ENCODE results near the gene TMBIM4.
"Not testable (repeated sequence)": the region's sequence is repeated elsewhere in the genome, so short reads cannot be mapped to it uniquely, and the experiment has no call there.

TMBIM4 gene

GRCh38 chr12:66182956-66183355 lies 13.2 kb upstream of the TMBIM4 start:
- DNase-seq = no peak

- DNase-seq = no peak
Observed at GRCh38 chr12:66176105-66176900, 6.5 kb upstream of the TMBIM4 start.

DNA sequence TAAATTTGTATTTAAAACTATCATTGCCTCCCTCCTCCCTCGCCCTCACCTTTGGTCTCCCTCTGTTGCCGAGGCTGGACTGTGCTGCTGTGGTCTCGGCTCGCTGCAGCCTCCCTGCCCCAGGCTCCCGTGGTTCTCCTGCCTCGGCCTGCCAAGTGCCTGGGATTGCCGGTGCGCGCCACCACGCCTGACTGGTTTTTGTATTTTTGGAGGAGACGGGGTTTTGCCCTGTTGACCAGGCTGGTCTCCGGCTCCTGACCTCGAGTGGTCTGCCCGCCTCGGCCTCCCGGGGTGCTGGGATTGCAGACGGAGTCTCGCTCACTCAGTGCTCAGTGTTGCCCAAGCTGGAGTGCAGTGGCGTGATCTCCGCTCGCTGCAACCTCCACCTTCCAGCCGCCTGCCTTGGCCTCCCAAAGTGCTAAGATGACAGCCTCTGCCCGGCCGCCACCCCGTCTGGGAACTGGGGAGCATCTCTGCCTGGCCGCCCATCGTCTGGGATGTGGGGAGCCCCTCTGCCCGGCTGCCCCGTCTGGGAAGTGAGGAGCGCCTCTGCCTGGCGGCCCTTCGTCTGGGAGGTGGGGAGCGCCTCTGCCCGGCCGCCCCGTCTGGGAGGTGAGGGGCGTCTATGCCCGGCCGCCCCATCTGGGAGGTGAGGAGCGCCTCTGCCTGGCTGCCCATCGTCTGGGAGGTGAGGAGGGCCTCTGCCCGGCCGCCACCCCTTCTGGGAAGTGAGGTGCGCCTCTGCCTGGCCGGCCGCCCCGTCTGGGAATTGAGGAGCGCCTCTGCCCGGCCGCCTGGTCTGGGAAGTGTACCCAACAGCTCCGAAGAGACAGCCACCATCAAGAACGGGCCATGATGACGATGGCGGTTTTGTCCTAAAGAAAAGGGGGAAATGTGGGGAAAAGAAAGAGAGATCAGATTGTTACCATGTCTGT lies 4.9 kb upstream of the TMBIM4 start:
- DNase-seq = not testable (repeated sequence)

DNA sequence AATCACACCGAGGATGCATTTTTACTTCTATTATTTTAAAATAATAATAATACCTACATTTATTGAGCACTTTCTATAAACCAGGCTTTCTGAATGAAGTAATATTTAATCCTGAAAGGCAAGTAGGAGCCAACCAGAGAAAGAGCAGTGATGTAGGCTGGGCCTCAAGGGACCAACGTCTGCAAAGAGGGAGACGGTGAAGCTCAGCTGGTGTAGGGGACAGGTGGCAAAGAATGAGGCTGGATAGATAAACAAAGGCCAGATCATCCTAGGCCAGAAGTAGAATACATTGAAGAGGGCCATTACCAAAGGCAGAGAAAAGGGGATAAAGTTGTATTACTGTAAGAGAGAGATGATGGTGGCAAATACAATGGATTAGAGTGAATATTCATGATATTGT lies 810 bp upstream of the TMBIM4 start:
- DNase-seq = no peak

- no peak for DNase-seq
Observed at GRCh38 chr12:66168410-66168809, 1.4 kb downstream of the TMBIM4 start.

DNA sequence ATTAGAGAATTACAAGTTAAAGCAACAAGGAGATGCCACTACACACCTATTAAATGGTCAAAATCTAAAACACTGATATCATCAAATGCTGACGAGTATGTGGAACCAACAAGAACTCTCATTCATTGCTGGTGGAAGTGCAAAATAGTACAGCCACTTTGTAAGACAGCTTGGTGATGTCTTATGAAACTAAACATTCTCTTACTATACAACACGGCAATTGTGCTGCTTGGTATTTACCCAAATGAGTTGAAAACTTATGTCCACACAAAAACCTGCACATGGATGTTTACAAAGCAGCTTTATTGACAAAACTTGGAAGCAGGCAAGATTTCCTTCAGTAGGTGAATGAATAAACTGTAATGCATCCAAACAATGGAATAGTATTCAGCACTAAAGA lies 3.2 kb downstream of the TMBIM4 start:
- no peak for DNase-seq

DNA sequence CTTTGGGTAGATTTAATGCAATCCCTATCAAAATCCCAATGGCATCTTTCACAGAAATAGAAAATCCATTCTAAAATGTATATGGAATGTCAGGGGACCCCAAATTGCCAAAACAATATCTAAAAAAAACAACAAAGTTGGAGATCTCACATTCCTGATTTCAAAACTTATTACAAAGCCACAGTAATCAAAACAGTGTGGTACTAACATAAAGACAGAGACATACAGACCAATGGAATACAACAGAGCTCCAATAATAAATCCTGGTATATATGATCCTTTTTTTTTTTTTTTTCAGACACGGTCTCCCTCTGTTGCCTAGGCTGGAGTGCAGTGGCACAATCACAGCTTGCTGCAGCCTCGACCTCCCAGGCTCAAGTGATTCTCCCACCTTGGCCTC lies 4.7 kb downstream of the TMBIM4 start:
- DNase-seq = no peak

DNA sequence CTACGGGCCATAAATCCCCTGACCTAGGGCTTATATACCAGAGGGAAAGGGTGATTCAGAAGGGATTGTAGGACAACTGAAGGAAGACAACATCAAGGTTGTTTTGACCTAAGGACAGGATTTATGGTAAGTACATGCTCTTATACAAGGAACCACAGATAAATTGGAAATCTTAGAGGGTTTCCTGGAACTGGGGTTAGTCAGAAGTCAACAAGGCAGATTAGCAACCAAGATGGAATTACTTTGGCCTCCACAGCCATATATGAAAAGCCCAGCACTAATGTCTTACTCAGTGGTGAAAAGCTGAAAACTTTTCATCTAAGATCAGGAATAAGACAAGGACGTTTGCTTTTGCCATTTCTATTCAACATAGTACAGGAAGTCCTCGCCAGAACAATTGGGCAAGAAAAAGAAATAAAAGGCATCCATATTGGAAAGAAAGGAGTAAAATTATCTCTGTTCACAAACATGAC lies 5.4 kb downstream of the TMBIM4 start:
- DNase-seq = peak; percentile 10

- DNase-seq = no peak
Observed at GRCh38 chr12:66163289-66163688, 6.5 kb downstream of the TMBIM4 start.

DNA sequence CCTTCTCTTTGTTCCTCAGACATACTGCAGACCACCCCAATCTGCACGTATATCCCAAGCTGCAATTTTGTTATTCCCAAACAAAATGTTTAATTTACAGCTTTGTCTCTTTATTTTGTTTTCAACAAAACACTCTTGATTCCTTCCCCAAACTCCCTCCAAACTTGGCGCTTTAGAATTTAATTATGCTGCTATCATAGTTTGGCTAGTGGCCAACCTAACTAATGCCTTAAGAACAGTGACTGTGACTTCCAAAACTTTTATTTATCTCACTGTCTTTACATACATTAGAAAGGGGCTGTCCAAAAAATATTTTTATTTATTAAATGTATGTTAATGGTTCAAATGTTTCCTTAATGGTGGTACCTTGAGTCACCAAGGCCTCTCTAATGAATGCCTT lies 7.1 kb downstream of the TMBIM4 start:
- no peak for DNase-seq

DNA sequence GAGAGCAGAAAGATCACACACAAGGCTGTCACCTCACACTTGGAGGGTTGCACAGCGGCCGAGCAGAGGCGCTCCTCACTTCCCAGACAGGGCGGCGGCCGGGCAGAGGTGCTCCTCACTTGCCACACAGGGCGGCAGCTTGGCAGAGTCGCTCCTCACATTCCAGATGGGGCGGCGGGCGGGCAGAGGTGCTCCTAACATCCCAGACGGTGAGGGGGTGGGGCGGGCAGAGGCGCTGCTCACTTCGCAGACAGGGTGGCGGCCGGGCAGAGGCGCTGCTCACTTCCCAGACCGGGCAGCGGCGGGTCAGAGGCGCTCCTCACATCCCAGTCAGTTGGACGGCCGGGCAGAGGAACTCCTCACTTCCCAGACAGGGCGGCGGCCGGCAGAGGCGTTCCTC lies 9.1 kb downstream of the TMBIM4 start:
- no peak for DNase-seq

DNA sequence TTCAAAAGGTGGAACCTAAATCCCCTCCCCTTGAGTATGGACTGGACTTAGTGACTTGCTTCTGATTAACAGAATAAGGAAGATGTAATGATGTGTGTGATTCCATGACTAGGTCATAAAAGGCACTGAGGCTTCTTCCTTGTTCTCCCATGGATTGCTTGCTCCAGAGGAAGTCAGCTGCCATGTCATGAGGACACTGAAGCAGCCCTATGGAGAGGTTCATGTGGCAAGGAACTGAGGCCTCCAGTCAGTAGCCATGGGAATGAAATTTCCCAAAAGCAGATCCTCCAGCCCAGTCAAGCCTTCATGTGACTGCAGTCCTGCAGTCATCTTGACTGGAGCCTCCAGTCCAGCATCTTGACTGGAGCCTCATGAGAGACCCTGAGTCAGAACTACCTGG lies 10.7 kb downstream of the TMBIM4 start:
- no peak for DNase-seq

DNA sequence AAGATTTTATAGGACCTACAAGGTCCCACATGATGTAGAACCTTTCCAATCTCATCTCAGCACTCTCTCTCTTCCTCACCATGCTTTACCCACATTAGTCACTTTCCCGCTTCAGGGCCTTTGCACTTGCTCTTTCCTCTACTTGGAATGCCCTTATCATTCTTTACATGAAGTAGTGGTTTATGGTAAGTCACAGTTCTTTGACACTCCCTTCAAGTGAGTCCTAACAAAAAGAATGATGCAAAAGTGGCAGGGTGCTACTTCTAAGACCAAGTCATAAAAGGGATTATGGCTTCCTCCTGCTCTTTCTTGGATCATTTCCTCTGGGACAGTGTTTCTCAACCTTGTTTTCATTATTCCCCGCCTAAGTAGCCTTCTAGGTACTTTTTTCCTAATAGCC lies 13.1 kb downstream of the TMBIM4 start:
- peak; percentile 20 for DNase-seq

DNA sequence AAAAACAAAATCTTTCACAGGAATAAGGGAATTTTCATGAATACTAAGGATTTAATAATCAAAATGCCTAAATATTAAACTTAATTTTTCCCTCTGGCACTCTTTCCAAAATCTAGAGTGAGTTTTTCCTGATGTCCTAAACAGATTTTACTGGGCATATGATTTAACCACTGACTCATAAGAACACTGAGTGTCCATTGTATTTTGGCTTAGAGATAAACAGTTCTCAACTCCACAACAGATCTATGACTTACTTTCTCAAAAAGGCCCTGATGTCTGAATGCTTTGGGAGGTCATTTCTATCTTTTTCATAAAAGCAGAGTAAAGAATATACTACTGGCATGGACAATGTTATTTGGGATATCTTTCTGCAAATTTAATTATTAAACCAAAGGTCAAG lies 15.0 kb downstream of the TMBIM4 start:
- peak; percentile 41 for DNase-seq

- DNase-seq = peak; percentile 57
Observed at GRCh38 chr12:66152732-66153131, 17.1 kb downstream of the TMBIM4 start.

DNA sequence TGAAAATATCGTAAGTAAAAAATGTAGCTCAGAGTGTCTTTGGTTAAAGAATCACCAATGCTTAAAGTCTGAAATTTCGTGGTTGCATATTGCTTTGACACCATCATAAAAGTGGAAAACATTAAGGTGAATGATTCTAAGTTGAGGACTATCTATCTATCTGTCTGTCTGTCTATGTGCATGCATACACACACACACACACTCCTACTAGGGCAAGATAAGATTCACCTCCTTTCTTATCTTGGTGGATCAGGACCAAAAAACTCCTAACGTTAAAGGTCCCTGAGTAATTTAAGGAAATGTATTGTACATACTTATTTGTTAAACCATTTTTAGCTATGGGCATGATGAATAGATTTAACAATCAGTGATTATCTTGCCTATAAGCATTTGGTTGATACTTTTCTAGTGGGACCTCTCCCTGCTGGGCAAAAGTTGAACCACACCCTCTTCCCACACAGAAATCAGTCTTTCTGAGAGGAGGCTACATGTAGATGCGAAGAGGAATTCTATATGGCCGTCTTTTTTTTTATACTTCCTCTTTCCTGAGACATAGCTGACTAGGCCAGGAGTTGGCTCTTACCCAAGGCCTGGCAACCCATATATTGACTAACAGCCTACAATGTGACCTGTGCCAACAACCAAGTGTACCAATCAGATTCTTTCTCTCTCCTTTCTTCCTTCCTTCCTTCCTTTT lies 19.9 kb downstream of the TMBIM4 start:
- no peak for DNase-seq

DNA sequence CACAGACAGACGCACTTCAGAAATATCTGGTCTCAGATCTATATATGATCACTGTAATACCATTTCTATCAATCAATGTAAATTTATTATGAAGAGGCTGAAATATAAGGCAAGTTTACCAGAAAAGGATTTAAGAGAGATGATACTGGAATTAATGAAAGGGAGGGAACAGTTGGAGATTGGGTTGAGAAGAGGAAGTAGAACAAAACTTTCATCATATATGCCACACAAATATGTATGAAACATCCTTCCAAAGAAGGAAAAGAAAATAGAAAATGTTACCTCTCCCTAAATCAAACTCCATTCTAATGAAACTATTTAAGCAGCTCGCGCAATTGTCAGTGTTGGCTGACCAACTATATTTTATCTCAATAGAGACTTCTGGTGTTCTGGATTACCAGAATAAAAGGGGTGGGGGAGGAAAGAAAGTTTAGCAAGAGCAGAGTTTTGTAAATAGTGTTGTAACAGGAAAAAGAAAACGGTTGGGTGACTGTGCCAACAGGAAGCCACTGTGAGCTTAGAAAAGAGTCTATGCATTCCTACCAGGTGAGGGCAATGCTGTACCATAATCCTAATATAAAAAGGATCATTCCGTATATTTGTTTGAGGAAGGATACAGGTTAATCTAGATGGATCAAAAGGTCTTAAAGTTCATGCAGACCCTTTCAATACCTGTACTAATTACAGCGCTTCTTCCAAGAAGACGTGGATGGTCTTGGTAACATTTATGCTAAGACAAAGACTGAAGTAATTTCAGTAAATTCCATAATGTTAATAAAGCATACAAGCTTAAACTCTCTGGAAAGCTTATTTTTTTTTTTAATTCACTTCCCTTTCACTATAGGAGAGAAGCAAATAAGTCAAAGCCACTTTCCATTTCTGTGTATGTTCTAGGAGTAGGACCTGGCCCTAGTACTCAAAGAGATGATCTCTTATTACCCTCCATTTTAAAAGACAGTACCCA lies 24.7 kb downstream of the TMBIM4 start:
- peak; percentile 76 for DNase-seq

DNA sequence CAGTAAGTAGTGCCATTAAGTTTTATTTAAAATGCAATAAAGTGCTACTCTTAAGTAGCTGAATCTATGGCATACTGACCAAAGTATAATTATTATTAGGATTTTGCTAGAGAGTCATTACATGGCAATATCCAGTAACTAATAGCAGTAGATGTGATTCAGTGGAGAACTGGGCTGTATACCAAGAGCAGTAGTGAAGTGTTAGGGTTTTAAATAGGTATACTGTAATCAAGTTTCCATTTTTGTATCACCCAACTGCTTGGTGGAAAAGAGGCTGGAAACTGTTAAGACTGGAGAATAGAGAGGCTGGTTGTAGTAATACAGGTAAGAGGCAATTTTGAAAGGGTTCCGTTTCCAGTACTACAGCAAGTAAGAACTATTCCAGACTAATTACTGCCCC lies 25.9 kb downstream of the TMBIM4 start:
- no peak for DNase-seq

DNA sequence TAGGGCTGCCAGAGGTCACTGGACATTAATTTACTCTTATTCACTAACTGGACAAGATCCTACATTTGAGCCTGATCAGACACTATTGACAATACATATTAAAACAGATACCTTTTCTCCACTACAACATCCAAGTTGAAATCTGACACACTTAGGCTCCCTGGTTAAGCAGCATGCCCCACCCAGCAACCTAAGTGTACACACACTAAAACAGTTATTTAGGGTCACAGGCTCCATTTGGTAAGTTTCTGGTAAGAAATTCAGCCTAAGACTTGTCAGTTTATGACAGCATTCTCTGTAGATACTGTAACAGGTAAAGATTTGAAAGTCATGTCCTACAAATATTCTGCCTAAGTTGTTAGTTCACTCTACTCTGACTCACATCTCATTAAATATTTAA lies 27.0 kb downstream of the TMBIM4 start:
- no peak for DNase-seq

DNA sequence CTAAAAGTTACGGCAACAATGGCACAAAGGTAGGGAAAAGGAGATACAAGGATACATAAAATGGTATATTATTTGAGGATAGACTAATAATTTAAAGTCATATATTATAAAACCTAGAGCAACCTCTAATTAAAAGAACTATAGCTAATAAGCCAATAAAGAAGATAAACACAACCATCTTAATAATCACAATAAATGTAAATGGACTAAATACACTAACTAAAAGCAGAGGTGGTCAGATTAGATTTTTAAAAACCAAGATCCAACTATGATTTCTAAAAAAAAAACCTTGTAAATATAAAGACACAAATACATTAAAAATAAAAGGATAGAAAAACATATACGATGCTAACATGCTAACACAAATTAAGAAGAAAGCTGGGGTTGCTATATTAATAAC lies 28.5 kb downstream of the TMBIM4 start:
- no peak for DNase-seq

DNA sequence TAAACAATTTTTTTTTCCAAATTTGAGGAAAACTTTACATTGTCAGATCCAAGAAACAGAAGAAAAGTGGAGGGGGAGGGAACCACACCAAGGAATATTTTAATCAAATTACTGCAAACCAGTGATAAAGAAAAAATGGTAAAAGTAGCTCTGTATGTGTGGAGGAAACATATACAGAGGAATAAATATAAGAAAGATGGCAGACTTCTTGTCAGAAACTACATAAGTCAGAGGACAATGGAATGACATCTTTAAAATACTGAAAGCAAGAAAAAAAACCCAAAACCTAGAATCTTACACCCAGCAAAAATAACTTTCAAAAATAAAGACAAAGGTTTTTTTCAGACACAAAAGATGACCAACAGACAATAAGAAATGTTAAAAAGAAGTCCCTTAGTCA lies 29.1 kb downstream of the TMBIM4 start:
- peak; percentile 29 for DNase-seq

DNA sequence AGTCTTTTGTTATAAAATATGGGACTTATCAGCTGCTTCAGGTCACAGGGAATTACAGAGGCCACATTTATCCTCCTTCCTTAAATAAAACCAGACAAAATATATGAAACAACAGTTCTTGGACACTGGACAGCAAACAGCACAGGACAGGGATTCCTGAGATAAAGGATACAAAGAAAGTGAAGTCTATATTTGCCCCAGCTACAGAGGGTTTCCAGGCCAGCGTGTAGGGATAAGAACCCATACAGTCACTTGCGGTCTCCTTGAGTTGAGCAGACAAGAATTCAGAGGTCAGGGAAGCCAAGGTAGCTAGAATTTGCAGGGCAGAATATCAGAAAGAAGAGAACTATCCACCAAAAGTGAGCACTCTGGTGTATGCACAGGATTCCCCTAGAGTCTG lies 30.5 kb downstream of the TMBIM4 start:
- no peak for DNase-seq
